Right ventricle myocardium inferior (tissue), 1 donor: Measurements from ENCODE around the gene PRAMEF2. TPM values are rescaled to one million over a fixed set of nuclear protein-coding genes. Genes with fewer than 3 reads are reported as not detected.
"Not testable (repeated sequence)": the region's sequence is repeated elsewhere in the genome, so short reads cannot be mapped to it uniquely, and the experiment has no call there.

Experiments used
- ATAC-seq: fragments of 200-7000 bp; cut with Tn5 transposase; one replicate; pipeline ENCODE4 v1.9.1; 2020; ENCODE audit warnings: mild to moderate bottlenecking, moderate library complexity
- DNase-seq: peaks from one replicate; pipeline ENCODE4 v3.0.0; 2021; ENCODE audit errors: missing footprints
- intact Hi-C: fragments of 100-400 bp; cut with DNase I; formaldehyde crosslinking; loops from one replicate; pipeline ENCODE4 v1.11.0; 2022
- long read RNA-seq: library from polyadenylated mRNA; unstranded; transcript quantifications from one replicate; pipeline ENCODE4 v2.0.0, GENCODE V29; 2021
- total RNA-seq: library from RNA; stranded (reverse); fragmentation: NEBNext Ultra II Directional; extraction: Animal tissue kit (Norgen Biotek cat#: 25700); gene quantifications from one replicate; pipeline ENCODE4 v1.2.1, GENCODE V29; 2021
- donor health status: DM: no; HTN: yes; CAD: no; lungs with severe emphysema.

PRAMEF2 gene, protein sequence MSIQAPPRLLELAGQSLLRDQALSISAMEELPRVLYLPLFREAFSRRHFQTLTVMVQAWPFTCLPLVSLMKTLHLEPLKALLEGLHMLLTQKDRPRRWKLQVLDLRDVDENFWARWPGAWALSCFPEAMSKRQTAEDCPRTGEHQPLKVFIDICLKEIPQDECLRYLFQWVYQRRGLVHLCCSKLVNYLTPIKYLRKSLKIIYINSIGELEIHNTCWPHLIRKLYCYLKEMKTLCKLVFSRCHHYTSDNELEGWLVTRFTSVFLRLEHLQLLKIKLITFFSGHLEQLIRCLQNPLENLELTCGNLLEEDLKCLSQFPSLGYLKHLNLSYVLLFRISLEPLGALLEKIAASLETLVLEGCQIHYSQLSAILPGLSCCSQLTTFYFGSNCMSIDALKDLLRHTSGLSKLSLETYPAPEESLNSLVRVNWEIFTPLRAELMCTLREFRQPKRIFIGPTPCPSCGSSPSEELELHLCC
- not detected for total RNA-seq
- long read RNA-seq = 0 reads

DNA sequence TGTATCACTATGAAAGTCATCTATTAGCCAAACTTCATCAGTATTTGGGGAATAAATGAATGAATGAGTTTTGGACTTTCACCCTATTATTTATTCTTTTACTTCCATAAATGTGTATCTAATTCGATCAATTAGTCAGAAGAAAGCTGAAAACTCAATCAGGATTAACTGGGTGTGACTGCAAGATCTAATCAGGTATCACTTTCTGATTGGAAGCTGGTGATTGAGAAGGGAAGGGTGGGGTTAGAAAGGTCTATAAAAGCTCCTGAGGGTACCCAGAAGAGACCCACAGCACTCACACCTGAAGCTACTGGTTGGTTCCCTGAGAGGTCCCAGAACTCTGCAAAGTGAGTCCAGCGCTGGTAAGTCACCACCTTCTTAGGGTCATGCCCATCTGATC is at the start of gene PRAMEF2:
PRAMEF2 (plus strand) TSS at position 301 of the 400 bp plus-strand sequence. CDS start 1,924 bp downstream, outside the sequence.
- DNase-seq, ATAC-seq, intact Hi-C loops: not testable (repeated sequence)

DNA sequence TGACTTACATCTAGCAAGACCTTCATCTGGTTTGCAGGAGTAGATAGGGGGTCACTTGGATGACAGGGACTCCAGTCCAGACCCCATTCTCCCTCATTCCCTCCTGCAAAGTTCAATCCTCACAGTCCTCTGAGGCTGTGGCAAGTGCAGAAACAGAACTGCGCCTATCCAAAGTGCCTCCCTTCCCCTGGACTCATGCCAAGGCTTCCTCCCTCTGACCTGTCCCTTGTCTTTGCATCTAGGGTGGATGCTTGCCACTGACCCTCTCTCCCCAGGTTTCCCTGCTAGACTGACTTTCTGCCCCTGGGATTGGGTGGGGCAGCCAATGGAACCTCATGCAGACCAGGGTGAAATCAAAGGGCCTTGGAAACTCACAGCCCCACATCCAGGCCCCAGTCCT is 47.0 kb upstream of the PRAMEF2 start:
- ATAC-seq (no peak), DNase-seq (no peak)
- intact Hi-C loops = no loop called here

DNA sequence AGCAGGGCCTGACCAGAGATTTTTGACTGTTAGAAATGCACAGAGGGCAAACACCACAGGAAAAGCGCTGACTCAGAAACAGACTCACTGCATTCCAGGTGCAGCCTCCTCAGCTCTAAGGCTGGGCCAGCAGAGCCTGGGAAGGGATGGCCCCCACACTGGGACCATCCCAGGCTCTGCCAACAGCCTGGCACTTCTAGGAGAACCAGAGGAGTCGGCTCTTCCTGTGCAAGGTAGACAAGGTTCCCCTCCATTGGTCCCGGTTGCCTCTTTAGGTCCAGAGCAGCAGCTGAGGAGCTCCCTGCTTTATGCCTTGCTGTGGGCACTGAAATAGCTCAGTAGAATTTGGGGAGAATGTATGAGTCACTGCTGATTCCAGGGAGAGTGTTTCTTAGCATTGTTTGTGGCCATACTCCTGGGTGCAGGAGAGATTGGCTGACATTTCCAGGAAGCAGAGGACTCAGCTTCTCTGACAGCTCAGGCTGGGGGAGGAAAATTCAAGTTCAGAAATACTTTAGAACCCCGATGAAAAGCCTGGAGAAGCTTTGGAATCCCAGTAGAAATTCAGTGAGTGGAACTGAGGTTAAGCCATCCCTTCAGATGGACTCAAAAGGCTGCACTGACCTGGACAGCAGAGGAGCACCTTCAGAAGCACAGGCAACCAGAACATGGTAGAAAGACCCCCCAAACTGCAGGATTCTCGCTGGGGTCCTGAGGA is 46.0 kb upstream of the PRAMEF2 start:
- DNase-seq = no peak
- intact Hi-C loops = no loop called here
- no peak for ATAC-seq

DNA sequence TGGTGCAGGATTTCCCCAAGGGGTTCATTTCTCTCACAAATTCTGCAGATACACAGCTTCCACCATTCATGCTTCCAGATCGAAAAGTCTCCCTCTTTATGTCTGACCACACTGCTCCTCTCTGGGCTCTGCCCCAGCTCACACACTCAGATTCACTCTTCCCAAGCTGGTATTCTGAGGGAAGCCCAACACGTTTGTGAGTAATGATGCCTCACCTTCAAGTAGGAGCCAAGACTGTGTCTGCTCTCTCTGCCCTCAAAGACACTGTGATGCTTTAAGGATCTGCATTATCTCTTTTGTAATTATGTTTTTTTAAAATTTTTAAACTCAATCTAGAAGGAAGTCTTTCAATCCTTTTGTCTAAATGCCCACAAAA is 45.5 kb upstream of the PRAMEF2 start:
- ATAC-seq (no peak), DNase-seq (no peak)
- intact Hi-C loops = no loop called here

DNA sequence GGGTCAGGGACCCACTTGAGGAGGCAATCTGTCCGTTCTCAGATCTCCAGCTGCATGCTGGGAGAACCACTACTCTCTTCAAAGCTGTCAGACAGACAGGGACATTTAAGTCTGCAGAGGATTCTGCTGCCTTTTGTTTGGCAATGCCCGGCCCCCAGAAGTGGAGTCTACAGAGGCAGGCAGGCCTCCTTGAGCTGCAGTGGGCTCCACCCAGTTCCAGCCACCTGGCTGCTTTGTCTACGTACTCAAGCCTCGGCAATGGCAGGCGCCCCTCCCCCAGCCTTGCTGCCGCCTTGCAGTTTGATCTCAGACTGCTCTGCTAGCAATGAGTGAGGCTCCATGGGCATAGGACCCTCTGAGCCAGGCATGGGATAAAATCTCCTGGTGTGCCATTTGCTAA is 37.8 kb upstream of the PRAMEF2 start:
- ATAC-seq, intact Hi-C loops: not testable (repeated sequence)

DNA sequence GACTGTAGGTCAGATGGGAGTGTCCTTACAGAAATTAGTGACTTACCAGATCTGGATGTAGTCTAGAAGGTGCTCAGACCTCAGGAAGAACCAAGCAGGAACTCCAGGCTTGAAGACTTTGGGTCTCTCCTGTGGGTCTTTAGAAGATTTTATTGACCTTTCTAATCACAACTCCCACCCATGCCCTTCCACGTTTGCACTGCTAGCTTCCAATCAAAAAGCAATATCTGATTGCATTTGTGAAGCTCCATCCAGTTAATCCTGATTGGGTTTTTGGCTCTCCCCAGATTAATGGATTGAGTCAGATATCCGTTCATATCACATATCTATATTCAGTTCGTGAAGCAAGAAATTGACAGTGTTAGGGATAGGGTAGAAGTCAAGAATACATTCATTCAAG is 25.6 kb upstream of the PRAMEF2 start, which contains the start of gene PRAMEF11:
PRAMEF11 (minus strand) TSS at position 101 of the 400 bp plus-strand sequence. CDS start 2,621 bp downstream, outside the sequence.
- intact Hi-C loops, ATAC-seq, DNase-seq: not testable (repeated sequence)

More for the DNA sequence above, 37.8 kb upstream of the PRAMEF2 start:
- not testable (repeated sequence) for DNase-seq

DNA sequence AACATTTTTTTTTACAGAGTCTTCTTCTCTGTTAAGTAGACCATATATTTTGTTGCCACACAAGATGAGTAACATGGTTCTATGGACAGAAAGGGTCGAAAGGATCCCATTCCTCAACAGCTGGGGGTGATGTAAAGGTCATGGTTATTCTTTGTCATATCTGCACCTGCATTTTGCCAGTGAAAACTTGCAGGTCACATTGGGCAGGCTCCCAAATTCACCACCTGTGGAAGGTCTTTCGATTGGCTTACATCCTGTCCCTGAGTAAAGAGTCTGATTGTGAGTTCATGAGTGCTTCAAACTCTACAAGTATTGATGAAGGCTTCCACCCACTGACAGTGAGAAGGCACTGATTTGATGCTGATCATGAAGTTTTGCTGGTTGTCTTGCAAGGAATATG is 23.6 kb upstream of the PRAMEF2 start:
- DNase-seq, intact Hi-C loops, ATAC-seq: not testable (repeated sequence)

DNA sequence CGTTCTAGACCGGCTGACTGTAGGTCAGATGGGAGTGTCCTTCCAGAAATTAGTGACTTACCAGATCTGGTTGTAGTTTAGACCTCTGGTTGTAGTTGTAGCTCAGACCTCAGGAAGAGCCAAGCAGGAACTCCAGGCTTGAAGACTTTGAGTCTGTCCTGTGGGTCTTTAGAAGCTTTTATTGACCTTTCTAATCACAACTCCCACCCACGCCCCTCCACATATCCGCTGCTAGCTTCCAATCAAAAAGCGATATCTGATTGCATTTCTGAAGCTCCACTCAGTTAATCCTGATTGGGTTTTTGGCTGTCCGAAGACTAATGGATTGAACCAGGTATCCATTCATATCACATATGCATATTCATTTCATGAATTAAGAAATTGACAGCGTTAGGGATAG is 8.3 kb upstream of the PRAMEF2 start, which contains the start of gene HNRNPCL1:
HNRNPCL1 (minus strand) TSS at position 101 of the 400 bp plus-strand sequence. CDS start 431 bp downstream, outside the sequence.
- intact Hi-C loops, ATAC-seq, DNase-seq: not testable (repeated sequence)

DNA sequence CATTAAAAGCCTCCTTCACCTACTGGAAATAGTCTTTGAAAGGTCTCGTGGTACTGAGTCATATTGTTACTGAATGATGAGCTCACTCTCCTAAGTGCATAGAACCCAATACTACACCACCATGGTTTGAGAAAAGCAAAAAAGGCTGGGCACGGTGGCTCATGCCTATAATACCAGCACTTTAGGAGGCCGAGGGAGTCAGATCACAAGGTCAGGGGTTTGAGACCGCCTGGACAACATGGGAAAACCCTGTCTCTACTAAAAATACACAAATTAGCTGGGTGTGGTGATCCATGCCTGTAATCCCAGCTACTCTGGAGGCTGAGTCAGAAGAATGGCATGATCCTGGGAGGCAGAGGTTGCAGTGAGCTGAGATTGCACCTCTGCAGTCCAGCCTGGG is 5.1 kb upstream of the PRAMEF2 start:
- intact Hi-C loops = no loop called here
- ATAC-seq = no peak
- DNase-seq = no peak

DNA sequence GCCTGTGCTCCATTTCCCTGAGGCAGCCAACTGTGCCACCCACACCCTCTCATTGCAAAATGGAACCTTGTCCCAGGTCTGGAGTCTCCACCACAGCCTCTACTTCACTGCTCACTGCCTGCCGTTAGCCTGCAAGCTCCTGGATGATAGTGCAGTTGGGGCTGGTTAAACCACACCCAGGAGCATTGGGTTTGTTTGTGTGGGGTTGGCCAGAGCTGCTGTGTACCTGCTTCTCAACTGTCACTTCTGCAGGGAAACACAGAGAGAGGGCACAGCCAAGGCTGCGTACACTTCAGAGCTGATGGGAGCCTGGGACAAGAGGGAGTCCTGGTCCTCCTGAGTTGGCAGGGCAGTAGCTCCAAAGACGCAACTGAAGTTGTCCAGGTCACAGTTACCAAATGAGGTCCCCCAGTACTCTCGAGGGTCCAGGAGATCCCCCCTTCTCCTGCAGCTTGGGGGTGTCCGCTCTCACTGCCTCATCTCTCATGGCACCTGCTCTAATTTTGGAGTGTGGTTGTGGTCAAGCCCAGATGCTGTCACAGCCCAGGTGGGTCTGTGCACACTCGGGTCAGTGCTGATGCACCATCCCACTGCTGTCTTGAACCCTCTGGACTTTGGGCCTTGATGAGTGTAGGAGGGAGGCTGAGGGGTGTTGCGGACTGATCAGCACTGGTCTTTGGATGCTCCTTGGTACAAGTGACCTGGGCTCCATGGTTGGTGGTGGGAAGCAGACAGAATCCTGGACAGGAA is 6.4 kb downstream of the PRAMEF2 start:
- ATAC-seq, intact Hi-C loops: not testable (repeated sequence)

DNA sequence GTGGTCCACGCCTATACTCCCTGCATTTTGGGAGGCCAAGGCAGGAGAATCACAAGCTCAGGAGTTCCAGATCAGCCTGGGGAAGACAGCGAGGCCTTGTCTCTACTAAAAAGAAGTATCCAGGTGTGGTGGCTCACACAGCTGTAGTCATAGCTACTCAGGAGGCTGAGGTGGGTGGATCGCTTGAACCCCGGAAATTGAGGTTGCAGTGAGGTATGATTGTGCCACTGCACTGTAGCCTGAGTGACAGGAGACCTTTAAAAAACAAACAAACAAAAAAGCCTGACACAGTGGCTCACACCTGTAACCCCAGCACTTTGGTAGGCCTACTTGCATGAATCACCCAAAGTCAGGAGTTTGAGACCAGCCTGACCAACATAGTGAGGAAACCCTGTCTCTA is 21.6 kb downstream of the PRAMEF2 start:
- ATAC-seq, DNase-seq, intact Hi-C loops: not testable (repeated sequence)

More for the DNA sequence above, 6.4 kb downstream of the PRAMEF2 start:
- not testable (repeated sequence) for DNase-seq

DNA sequence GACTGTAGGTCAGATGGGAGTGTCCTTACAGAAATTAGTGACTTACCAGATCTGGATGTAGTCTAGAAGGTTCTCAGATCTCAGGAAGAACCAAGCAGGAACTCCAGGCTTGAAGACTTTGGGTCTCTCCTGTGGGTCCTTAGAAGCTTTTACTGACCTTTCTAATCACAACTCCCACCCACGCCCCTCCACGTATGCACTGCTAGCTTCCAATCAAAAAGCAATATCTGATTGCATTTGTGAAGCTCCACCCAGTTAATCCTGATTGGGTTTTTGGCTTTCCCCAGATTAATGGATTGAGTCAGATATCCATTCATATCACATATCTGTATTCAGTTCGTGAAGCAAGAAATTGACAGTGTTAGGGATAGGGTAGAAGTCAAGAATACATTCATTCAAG is 29.2 kb downstream of the PRAMEF2 start, which contains the start of gene PRAMEF4:
PRAMEF4 (minus strand) TSS at position 101 of the 400 bp plus-strand sequence. CDS start 2,807 bp downstream, outside the sequence.
- DNase-seq, intact Hi-C loops, ATAC-seq: not testable (repeated sequence)

DNA sequence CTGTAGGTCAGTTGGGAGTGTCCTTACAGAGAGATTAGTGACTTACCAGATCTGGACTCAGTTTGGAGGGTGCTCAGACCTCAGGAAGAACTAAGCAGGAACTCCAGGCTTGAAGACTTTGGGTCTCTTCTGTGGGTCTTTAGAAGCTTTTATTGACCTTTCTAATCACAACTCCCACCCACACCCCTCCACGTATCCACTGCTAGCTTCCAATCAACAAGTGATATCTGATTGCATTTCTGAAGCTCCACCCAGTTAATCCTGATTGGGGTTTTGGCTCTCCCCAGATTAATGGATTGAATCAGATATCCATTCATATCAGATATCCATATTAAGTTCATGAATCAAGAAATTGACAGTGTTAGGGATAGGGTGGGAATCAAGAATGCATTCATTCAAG is 41.3 kb downstream of the PRAMEF2 start, which contains the start of gene PRAMEF10:
PRAMEF10 (minus strand) TSS at position 101 of the 400 bp plus-strand sequence. CDS start 2,423 bp downstream, outside the sequence.
- ATAC-seq, DNase-seq, intact Hi-C loops: not testable (repeated sequence)

DNA sequence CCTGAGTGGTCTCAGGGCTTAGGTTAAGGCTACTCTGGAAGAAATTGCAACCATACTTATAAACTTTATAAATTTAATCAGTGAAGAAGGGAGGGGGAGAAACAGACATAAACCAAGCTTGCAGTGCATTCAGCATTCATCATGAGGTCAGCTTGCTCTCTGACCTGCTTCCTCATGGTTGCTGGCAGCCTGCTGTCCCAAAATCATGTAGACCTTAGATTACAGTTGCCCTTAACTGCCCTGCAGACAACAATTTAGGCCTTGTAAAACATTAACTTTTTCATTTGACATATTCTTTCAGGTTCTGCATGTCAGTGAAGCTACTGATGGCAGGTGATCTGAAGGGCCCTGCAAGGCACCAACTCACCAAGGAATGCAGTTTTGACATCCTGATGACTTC is 42.3 kb downstream of the PRAMEF2 start:
- DNase-seq, ATAC-seq, intact Hi-C loops: not testable (repeated sequence)

DNA sequence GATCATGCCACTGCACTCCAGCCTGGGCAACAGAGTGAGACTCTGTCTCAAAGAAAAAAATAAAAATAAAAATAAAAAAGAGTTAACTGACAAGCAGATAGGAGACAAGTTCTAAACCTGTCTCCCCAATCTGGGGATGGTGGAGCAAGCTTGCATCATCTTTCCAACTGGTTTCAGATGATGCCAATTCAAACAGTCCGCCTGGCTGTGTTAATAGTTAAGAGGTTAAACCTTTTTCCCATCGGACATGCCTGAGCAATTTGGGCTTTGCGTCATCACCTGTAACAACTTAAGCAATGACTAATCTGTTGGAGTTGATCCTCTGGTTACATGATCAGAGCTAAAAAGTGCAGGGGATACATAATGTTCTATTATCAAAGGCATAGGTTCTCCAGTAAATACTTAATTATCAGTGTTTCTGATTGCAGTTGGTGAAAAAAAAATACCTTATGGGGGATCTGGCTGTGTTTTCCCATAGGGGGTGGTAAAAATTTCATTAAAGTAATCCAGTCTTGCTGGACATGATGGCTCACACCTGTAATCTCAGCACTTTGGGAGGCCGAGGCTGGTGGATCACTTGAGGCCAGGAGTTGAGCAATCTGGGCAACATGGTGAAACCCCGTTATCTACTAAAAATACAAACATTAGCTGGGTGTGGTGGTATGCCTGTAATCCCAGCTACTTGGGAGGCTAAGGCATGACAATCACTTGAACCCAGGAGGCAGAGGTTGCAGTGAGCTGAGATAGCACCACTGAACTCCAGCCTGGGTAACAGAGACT is 47.1 kb downstream of the PRAMEF2 start:
- intact Hi-C loops, ATAC-seq, DNase-seq: not testable (repeated sequence)
